HCT116 (cell line): ENCODE data around the gene SYT9. TPM values are rescaled to one million over a fixed set of nuclear protein-coding genes. Genes with fewer than 3 reads are reported as not detected.

Experiments
- ATAC-seq: fragments of 200-7000 bp; cut with Tn5 transposase; 2 replicates; pipeline ENCODE4 v1.9.1; 2020; ENCODE audit warnings: mild to moderate bottlenecking, moderate library complexity
- BruUV-seq: library from RNA; stranded (reverse); fragments of 400-500 nt; replicated peaks from 2 replicates; lab custom pipeline; 2021; lab: Mats Ljungman, UMichigan
- CTCF ChIA-PET: fragments of 300-600 bp; sonication (Branson Sonifier 250); formaldehyde crosslinking; loops from one replicate; lab custom pipeline; 2021; ENCODE audit warnings: antibody characterized with exemption; lab: Charles Lee
- POLR2A ChIA-PET: fragments of 300-600, 350-600 bp; sonication (Branson Sonifier 250); formaldehyde crosslinking; loops from one replicate; lab custom pipeline; 2021; ENCODE audit warnings: antibody characterized with exemption; lab: Charles Lee
- RAD21 ChIA-PET, 2 experiments: fragments of 300-600 bp; sonication (Branson Sonifier 250); formaldehyde crosslinking; loops; one replicate each; lab custom pipeline; 2023; ENCODE audit warnings: low total read pairs in 2 of 2; ENCODE audit not compliant: uncharacterized antibody in 2 of 2, unreplicated experiment in 2 of 2, low non-redundant PET in 1 of 2; lab: Charles Lee
- DNase-seq: peaks from one replicate; pipeline ENCODE4 v3.0.0-alpha.2; 2010; ENCODE audit warnings: low read depth, low spot score
- H2AFZ ChIP-seq: fragments of 200-600 bp; shearing (Covaris generic), sonication (generic); 2 replicates; pipeline ENCODE4 v1.6.1; 2017; ENCODE audit warnings: low read depth, mixed run types, mixed read lengths, antibody characterized with exemption, low read length; ENCODE audit not compliant: poor library complexity, severe bottlenecking
- H3K27ac ChIP-seq: 2 replicates; pipeline ENCODE4 v1.5.1; 2012; ENCODE audit warnings: low read depth, low read length
- H3K27me3 ChIP-seq: fragments of 200-600 bp; sonication (generic); 2 replicates; pipeline ENCODE4 v1.6.1; 2016; ENCODE audit warnings: mixed run types, low read length, mixed read lengths; ENCODE audit not compliant: insufficient read depth
- H3K36me3 ChIP-seq, 2 experiments: fragments of 200-500 bp in 1 of 2; fragments of 200-600 bp in 1 of 2; sonication (Bioruptor generic) in 1 of 2; sonication (generic) in 1 of 2; 2 replicates each; pipeline versions ENCODE4 v1.5.1 to v1.6.1; 2014 to 2016; ENCODE audit warnings: low read length in 2 of 2, inconsistent platforms in 1 of 2, mixed read lengths in 1 of 2, mixed run types in 1 of 2; ENCODE audit not compliant: insufficient read depth in 2 of 2, control insufficient read depth in 1 of 2
- H3K4me1 ChIP-seq, 2 experiments: fragments of 200-600 bp in 1 of 2; sonication (generic) in 1 of 2; 2 replicates each; pipeline versions ENCODE4 v1.5.1 to v1.6.1; 2012 to 2017; ENCODE audit warnings: low read length in 2 of 2, inconsistent platforms in 1 of 2, mild to moderate bottlenecking in 1 of 2, mixed read lengths in 1 of 2, mixed run types in 1 of 2, moderate library complexity in 1 of 2; ENCODE audit not compliant: insufficient read depth in 2 of 2, control insufficient read depth in 1 of 2
- H3K4me2 ChIP-seq: fragments of 200-600 bp; sonication (generic); 2 replicates; pipeline ENCODE4 v1.6.1; 2017; ENCODE audit warnings: mixed run types, low read length, mixed read lengths
- H3K4me3 ChIP-seq, 2 experiments: fragments of 200-600 bp in 1 of 2; sonication (generic) in 1 of 2; replicated peaks in 1 of 2; 2 replicates each; pipeline ENCODE4 v1.5.1; 2011 to 2016; ENCODE audit warnings: low read length in 2 of 2, control low read depth in 1 of 2, low read depth in 1 of 2, mild to moderate bottlenecking in 1 of 2, mixed read lengths in 1 of 2, mixed run types in 1 of 2
- H3K79me2 ChIP-seq: fragments of 200-600 bp; sonication (generic); 2 replicates; pipeline ENCODE4 v1.6.1; 2017; ENCODE audit warnings: mild to moderate bottlenecking, mixed run types, low read length, moderate library complexity, mixed read lengths; ENCODE audit not compliant: insufficient read depth
- H3K9ac ChIP-seq: fragments of 200-600 bp; sonication (generic); 2 replicates; pipeline ENCODE4 v1.6.1; 2016; ENCODE audit warnings: low read length, mixed read lengths
- H3K9me2 ChIP-seq: fragments of 200-600 bp; sonication (generic), shearing (Covaris generic); 2 replicates; pipeline ENCODE4 v1.6.1; 2017; ENCODE audit warnings: mixed run types, mild to moderate bottlenecking, moderate library complexity; ENCODE audit not compliant: insufficient read depth
- H3K9me3 ChIP-seq, 2 experiments: fragments of 200-500 bp in 1 of 2; fragments of 200-600 bp in 1 of 2; sonication (Bioruptor generic) in 1 of 2; sonication (generic) in 1 of 2; 2 replicates each; pipeline ENCODE4 v1.6.1; 2014 to 2017; ENCODE audit warnings: low read length in 2 of 2, mixed read lengths in 2 of 2, inconsistent platforms in 1 of 2, low read depth in 1 of 2, mild to moderate bottlenecking in 1 of 2, mixed run types in 1 of 2, moderate library complexity in 1 of 2; ENCODE audit not compliant: control insufficient read depth in 1 of 2, insufficient read depth in 1 of 2
- H4K20me1 ChIP-seq: fragments of 200-600 bp; sonication (generic), shearing (Covaris generic); 2 replicates; pipeline ENCODE4 v1.6.1; 2017; ENCODE audit warnings: mixed run types, mild to moderate bottlenecking, moderate library complexity; ENCODE audit not compliant: insufficient read depth
- ATF3 ChIP-seq: IDR thresholded peaks from 2 replicates; pipeline ENCODE4 v1.6.1; 2012
- CBX3 ChIP-seq: IDR thresholded peaks from 2 replicates; pipeline ENCODE4 v1.6.1; 2012; ENCODE audit warnings: low read depth
- CEBPB ChIP-seq: IDR thresholded peaks from 2 replicates; pipeline ENCODE4 v1.6.1; 2012; ENCODE audit warnings: low read depth
- CTCF ChIP-seq, 3 experiments: fragments of 200-600 bp in 1 of 3; sonication (generic) in 1 of 3; IDR thresholded peaks in 2 of 3; conservative IDR thresholded peaks in 1 of 3; 2 replicates each; pipeline ENCODE4 v1.5.1; 2012 to 2017; ENCODE audit warnings: low read depth in 2 of 3, low read length in 2 of 3, antibody characterized with exemption in 1 of 3, borderline replicate concordance in 1 of 3, control low read depth in 1 of 3, mild to moderate bottlenecking in 1 of 3, mixed read lengths in 1 of 3, mixed run types in 1 of 3, moderate library complexity in 1 of 3; ENCODE audit not compliant: insufficient read depth in 1 of 3
- EGR1 ChIP-seq: IDR thresholded peaks from 2 replicates; pipeline ENCODE4 v1.6.1; 2012; ENCODE audit warnings: low read depth
- ELF1 ChIP-seq: IDR thresholded peaks from 2 replicates; pipeline ENCODE4 v1.6.1; 2012; ENCODE audit warnings: low read depth, borderline replicate concordance
- FOSL1 ChIP-seq: IDR thresholded peaks from 2 replicates; pipeline ENCODE4 v1.6.1; 2012; ENCODE audit warnings: low read depth
- POLR2A ChIP-seq: IDR thresholded peaks from 2 replicates; pipeline ENCODE4 v1.7.0; 2011; ENCODE audit warnings: borderline replicate concordance; ENCODE audit not compliant: insufficient read depth, insufficient read length; ENCODE audit errors: extremely low read depth
- TCF7L2 ChIP-seq: IDR thresholded peaks from 2 replicates; pipeline ENCODE4 v1.7.0; 2011; ENCODE audit warnings: borderline replicate concordance, inconsistent platforms; ENCODE audit not compliant: insufficient read depth, insufficient read length; ENCODE audit errors: extremely low read depth
- YY1 ChIP-seq: IDR thresholded peaks from 2 replicates; pipeline ENCODE4 v1.6.1; 2011; ENCODE audit warnings: low read length, low read depth, moderate library complexity, mild to moderate bottlenecking; ENCODE audit not compliant: insufficient replicate concordance; ENCODE audit errors: extremely low read depth
- ZBTB33 ChIP-seq: IDR thresholded peaks from 2 replicates; pipeline ENCODE4 v1.6.1; 2011; ENCODE audit warnings: mild to moderate bottlenecking, low read length, moderate library complexity; ENCODE audit not compliant: insufficient replicate concordance; ENCODE audit errors: extremely low read depth
- ZNF274 ChIP-seq: fragments of 200-500 bp; sonication (Bioruptor generic); IDR thresholded peaks from 2 replicates; pipeline ENCODE4 v1.6.1; 2014; ENCODE audit warnings: mild to moderate bottlenecking, low read depth, low read length, inconsistent platforms
- intact Hi-C: fragments of 100-400 bp; cut with micrococcal nuclease; formaldehyde crosslinking; loops from 2 replicates; pipeline ENCODE4 v1.10.0; 2022
- total RNA-seq: library from RNA; stranded (reverse); gene quantifications from one replicate; pipeline ENCODE4 v1.2.1, GENCODE V29; 2021; ENCODE audit not compliant: unreplicated experiment

SYT9 gene
- total RNA-seq, 1 experiment from 2014 or later: not detected

GRCh38 chr11:7451520-7451919 is 199.8 kb downstream of the SYT9 start:
- RAD21 ChIA-PET: no interaction called here
- Histone ChIP-seq H3K27me3 (peaks cover 27% of the 10 kb centered on the region; the same call in 1 of the 2 replicates), H4K20me1 (no peaks in the 10 kb centered on the region), H2AFZ (no peak overlapping the region)
- ATAC-seq: no peak
- TF ChIP-seq CEBPB: no peak
- no peak for TF ChIP-seq ATF3
- TF ChIP-seq YY1: no peak
- no peak for TF ChIP-seq CTCF (IDR thresholded peaks at IDR 0.05 in 2 of 3, conservative IDR thresholded peaks at IDR 0.05 in 1 of 3; ENCODE audit: borderline replicate concordance in 1 of 3, insufficient read depth in 1 of 3, low read depth in 2 of 3, low read length in 2 of 3)
- no peak for TF ChIP-seq FOSL1
- TF ChIP-seq ZBTB33: no peak
- TF ChIP-seq CBX3: no peak
- TF ChIP-seq ZNF274: no peak
- no peak for TF ChIP-seq POLR2A
- TF ChIP-seq TCF7L2: no peak
- TF ChIP-seq EGR1: no peak
- TF ChIP-seq ELF1: no peak
- TF ChIP-seq, all 23 proteins: peak for 0
- no peak for DNase-seq
- Histone ChIP-seq H3K4me2 (no peak overlapping the region), H3K4me3 (no peak overlapping the region), H3K9me2 (no peaks in the 10 kb centered on the region), H3K9me3 (no peaks in the 10 kb centered on the region), H3K27ac (no peak overlapping the region), H3K79me2 (no peaks in the 10 kb centered on the region), H3K9ac (no peak overlapping the region), H3K4me1 (no peaks in the 10 kb centered on the region; a peak in 1 of 4 replicates), H3K36me3 (no peaks in the 10 kb centered on the region)
- CTCF ChIA-PET: no interaction called here
- intact Hi-C loops: no loop called here
- no TSS peak for BruUV-seq
- POLR2A ChIA-PET: interaction anchor here (1.0 kb wide), 1 partner anchor 9 kb away, joined by 3 read pairs; no protein-coding TSS in a partner anchor
